Hematopoietic multipotent progenitor cell treated with erythropoietin and hydrocortisone succinate and interleukin-3 and kit ligand, for 6 days (in vitro differentiated cells): ENCODE data around the gene P3H2.

ENCODE experiments used
- DNase-seq: peaks from one replicate; pipeline ENCODE4 v3.0.0-alpha.2; 2015

Gene P3H2

DNA sequence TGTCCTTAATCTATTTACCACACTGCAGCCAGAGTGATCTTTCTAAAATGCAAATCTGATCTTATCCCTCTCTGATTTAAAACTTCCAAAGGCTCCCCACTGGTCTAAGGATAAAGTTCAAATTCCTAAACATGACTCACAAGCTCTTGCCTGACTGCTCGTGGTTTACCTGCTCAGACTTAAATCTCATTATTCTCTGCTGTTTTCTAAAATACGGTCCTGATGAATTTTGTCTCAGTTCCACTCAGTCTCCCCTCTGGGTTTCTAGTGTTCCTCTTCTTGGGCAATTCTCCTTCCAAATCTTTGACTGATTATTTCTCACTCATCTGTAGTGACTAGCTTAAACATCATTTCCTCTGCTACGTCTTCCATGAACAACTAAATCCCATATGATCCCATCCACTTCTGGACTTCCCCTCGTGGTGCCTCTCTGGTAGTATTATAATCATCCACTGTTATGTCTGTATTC is 108.3 kb downstream of the P3H2 start:
- no peak for DNase-seq

DNA sequence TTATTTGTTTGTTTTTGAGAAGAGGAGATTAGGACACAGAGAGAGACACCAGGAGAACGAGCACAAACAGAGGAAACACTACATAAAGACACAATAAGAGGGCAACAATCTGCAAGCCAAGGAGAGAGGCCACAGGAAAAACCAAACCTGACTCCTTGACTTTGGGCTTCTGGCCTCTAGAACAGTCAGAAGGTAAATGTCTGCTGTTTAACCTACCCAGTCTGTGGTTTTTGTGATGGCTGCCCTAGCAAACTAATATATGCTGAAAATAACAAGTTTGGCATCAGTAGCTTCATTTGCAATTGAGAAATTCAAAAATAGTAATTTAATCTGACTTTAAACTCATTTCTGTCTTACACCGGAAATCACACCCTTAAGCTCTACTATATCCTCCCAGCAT is 110.2 kb downstream of the P3H2 start:
- DNase-seq, result no peak

DNA sequence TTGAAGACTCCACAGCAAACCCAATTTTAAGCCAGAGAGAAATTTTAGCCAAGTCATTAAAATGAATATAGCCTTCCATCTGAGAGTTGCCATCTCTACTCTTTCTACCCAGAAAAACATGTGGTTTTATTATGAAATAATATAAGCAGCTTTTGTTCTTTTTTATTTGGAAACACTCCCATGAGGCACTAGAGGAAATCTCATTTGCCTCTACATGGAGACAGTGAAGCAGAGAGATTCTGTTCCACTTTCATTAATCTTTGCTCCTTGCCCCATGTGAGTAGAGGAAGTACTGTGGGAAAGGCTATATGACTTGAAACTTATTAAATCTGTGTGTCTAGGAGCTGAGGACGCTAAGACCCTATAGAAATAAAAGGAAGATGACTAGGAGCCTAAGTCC is 111.1 kb downstream of the P3H2 start:
- DNase-seq, result no peak

DNA sequence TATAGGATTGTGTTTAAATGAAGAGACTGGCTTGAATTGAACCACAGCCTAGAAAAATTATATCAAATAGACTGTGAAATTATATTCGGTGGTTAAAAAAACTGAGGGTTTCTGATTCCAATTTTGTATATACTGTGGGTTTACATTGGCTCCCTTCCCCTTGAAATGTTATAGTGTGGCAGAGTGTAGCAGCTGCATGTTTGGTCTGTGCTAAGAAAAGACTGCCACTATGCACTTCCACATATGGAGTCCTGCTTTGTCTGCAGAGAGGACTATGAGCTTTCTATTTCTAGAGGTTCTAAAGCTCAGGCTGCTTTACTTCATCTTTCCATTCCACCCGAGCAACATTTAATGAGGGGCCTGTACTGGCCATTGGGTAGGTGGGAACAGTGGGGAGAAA is 112.3 kb downstream of the P3H2 start:
- DNase-seq, result no peak

DNA sequence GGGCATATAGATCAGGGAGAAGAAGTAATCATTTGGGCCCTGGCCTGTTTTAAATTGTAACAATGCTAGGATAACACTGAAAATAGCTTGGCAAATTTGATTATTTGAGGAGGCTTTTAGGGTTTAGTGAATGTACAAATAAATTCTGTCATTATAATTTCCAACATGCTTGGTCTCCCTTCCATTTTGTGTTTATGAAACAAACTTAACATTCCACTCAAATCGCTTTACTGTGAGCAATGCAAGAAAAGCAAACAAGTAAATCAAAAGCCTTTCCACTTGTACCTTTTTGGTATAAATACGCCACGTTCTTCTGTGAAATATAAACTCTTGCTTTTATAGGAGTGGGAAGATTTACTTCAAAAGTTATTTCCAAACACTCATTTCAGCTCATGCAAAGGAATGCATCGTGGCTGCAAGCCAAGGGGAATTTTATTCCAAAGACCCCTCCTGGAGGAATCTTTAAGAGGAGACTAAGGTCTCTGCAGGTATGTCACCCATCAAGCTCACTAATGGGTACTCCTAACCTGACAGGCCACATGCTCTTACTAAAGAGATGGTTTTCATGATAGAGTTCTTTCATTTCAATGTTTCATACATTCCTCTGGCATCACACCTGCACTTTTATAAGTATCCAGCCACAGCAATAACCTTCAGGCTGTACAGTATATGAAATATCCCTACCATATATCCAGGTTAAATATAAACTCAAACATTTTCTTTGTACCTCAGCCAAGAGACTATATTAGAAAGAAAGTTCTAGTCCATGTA is 115.2 kb downstream of the P3H2 start:
- DNase-seq, result no peak

DNA sequence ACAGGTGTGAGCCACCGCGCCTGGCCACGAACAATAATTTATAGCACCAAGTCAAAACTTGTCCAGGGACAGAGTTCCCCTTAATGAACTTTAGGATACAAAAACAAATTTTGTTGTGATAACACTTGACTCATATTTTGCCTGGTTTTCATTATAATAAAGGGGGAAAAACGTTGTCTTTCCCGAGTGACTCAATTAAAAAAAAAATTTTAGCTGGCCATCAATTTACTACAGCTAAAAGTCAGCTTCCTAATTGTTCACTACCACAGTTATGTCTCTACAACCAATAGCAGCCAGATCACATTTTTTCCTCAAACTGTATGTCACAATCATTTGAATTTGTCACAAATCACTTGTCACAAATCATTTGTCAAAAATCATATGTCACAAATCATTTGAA is 116.0 kb downstream of the P3H2 start:
- no peak for DNase-seq

DNA sequence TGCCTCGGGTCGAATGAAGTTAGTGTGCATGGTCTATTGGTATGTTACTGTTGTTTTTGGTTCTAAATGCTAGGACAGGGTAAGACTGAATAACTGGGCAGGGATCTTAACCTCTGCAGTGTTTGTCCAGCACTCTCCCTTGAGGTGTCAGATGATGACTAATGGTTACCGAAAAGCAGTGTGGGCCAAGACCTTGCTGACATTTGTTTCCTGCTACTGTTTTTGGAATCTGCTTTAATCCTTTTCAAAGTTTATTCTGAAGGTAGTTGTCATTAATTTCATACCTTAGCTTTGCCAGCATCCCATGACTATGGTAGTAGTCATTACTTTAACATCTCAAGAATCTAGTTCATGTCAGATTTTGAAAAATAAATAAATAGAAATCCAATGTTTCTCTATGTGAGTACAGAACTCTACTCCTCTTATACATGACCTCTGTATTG is 117.0 kb downstream of the P3H2 start:
- no peak for DNase-seq

DNA sequence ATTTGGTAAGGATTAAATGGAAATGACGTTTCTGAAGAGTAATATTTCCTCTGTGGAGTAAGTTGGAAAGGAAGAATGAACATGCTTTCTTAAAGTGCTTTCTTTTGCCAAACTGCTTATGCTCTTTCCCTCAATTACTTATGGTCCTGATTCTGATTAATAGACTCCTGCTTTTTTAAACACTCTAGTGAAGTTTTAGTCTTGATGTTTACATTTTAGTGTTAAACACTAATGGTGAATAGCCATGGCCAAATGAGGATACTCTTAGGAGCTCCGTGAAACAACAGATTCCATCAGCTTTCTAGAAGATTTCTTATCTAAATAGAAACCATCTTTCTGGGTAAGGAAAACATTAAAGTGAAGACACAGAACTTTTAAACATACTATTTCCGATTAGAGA is 117.6 kb downstream of the P3H2 start:
- DNase-seq, result no peak

DNA sequence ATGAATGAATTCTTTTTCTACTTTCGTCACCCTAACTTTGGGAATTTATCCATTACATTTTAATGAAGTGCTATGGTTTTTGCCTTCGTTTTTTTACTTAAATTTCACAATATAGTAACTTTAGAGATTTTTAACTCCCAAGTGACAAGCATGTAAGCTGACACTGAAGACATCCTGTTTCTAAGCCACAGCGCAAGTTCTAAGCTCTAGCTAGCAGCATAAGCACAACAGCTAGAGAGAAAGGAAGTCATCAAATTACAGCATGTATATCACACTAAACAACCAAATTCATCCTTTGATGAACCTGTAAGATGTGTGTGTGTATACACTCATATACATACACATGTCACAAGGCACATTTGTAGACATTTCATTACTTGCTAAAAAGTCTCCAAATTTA is 119.3 kb downstream of the P3H2 start:
- no peak for DNase-seq

DNA sequence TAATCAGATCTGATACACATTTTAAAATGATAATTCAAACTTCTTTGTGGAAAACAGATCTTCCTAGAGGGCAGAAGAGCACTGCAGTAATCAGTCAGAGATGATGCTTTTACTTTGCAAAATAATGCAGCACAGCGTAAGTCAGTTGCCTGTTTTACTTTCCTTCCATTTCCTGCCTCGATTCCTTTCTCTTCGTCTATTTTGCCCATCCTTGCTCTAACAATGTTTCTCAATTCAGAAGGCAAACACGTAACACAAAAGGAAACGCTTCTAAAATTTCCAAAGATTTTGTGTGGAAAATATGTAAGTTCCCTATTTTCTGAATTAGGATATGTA is 119.9 kb downstream of the P3H2 start:
- no peak for DNase-seq

DNA sequence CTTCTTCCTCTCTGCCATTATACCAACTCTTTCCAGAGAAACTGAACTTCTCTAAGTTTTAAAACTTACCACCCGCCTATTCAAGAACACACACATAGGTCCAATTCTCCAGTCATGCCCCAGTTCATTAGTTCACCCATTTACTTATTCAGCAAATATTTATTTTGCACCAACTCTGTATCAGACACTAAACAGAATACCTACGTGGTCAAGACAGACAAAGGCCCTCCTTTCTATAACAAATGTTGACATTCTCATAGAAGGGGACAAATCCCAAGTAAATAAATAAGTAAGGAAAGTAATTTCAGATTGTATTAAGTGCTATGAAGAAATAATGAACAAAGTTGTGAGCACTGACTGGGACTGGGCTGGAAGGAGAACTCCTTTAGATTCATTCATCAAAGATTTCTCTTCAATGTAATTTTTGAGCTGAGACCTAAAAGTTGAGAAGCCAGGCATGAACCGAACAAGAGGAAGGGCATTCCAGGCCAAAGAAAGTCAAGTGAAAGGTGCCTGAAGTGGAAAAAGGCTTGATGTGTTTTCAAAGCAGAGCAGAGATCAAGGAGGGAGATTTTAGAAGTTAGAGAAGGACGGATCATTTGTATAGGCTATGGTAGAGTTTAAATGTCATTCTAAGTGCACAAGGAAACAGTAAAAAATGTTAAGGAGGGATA is 120.4 kb downstream of the P3H2 start:
- DNase-seq, result no peak

DNA sequence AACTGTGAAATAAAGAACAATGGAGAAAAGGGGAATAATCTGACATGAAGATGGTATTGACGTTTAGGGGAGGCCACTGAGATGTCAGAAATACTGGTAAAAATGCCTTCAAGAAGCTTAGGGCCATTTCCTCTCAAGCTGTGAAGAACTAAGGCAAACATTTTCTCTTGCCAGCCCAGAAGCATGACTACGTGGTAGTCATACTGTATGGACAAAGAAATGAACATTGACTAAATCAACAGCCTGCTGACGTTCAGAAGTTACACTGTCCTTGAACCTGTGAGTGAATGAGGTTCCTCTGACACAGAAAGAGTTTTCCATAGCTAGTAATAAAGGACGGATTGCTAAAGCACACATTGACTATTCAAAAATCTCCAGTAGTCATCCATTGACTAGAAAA is 121.0 kb downstream of the P3H2 start:
- no peak for DNase-seq

DNA sequence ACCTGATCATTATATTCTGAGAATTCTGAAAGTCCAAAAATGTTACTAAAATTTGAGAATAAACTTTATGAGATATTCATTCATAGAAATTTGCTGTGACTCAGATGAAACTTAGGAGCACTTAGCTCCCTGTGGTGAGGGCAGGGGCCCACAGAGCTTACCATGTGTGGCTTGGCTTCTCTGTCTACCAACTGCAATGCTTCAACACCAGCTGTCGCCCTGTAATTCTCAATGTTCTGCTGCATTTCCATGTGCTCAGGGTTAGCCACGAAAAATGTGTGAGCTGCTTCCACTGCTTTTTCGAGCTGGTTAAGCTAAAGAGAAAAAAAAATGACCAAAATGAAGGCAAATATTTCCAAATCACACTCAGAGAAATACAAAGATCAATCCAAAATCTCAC is 125.6 kb downstream of the P3H2 start:
- DNase-seq, result no peak

DNA sequence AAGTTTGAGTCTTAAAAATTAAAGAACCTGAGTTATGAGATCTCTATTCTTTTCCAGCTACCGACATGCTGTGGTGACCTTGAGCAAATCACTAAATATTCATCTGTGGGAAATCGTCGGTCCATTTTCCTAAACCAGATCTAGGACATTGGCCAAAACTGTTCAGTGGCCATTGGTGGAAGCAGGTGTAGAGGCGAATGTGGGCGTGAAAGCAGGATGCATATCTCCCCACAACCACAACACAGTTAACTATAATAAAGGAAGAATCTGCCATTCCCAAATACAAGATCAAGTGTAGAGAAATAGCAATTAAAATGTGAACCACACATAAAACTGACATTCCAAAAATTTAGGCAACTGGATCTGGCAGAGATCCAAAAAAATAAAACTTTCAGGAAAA is 129.9 kb downstream of the P3H2 start:
- no peak for DNase-seq

DNA sequence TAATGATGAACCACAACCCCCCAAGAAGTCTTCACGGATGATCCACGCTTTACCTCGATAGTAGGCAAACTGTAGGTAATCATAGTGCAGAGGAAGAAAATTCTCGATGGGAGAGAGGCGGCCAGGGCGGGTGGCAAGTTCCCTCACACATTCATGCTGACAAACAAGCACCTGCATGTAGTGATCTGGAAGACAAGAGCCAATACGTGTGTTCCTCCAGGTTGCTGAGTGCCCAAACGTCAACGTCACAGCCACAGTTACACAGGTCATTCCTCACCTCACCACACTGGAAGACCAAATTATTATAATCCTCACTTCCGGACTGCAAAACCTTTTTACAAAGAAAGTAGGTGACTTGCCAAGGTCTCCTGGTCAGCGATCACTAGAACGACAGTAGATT is 131.8 kb downstream of the P3H2 start:
- DNase-seq, result no peak

DNA sequence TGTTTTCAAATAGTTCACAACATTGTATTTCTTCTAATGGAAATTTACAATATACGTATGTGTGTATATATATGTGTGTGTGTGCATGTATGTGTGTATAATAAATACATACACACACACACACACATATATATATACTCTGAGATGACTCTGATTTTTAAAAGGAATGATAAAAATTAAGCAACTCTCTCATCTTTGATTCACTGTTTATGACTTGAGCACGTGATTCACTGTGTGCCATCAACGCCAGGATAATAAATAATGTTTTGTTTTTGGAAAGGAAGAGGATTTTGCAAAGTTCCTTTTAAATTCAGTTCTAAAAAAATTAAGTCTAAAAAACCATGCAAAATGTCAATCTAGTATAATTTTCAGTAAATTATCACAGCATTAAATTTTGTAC is 132.4 kb downstream of the P3H2 start:
- DNase-seq, result no peak

DNA sequence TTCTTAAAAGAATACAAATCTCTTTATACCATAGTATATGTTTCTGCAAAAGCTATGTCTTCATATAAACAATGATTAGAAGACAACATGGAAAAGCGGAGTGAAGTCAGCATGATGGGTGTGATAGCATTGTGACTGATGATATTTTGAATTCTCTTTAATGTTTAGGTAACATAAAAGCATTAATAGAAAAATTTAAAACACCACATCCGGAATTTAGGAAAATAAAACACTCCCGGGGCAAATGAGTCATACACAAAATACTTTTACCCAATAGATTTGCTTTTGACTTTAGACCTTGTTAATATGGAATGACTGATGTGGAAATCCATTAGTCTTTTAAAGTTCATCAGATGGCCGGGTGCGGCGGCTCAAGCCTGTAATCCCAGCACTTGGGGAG is 134.7 kb downstream of the P3H2 start:
- no peak for DNase-seq

DNA sequence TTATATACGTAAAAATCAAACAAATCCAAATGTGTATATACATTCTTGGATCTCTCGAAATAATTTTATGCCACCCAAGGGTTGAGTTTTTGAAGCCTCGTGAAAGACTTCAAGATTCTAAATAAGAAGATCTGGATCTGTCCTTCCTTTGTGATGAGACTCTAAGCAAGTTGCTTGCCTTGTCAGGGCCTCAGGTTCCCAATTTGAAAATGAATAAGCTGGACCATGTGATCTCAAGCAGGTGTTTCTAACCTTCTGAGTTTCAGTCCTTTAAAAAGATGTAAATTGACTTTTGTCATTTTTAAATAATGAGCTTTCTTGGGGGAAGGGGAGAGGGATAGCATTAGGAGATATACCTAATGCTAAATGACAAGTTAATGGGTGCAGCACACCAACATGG is 137.1 kb downstream of the P3H2 start:
- no peak for DNase-seq

DNA sequence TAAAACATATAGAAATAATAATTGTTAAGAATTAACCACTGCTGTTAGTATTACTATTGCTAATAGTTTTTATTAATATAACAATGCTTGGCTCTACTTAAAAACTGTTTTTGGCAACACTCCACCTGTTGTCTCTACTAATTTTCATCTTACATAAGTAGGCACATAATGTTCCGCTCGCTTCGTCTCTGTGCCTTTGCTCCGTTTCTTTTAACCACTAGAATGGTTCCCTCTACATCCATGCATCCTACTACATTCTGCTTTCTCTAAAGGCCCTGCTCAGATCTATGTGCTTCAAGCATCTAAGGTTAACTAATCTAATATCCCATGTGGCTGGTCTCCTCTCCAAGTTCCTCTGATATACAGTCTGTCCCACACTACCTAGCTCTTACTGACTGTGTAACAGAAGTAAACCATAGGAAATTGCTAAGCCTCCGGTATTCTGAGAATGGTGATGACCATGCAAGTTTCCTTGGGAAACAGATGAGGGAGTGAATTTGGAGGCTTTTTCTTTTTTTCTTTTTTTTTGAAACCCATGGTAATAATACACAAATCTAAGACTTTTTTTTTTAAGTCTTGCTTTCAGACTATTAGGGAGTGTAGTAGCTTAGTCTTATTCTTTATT is 138.3 kb downstream of the P3H2 start:
- DNase-seq, result peak; percentile 16

DNA sequence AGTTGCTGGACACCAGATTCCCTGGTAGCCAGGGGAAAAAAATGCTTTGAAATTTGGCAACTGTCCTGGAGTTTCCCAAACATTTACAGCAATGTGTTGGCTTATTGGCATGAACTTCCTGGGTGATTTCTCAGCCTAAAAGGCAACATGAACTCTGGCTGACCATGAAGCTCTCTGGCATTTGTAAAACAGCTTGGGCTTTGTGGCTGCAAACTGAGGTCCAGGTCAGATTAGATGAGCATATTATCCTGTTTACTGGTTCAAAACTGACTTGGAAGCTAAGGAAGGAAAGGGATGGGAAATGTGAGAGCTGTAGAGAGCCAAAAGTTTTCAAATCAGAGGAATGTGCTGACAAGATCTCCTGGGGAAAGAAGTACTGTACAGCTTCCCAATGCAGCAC is 139.0 kb downstream of the P3H2 start:
- no peak for DNase-seq

DNA sequence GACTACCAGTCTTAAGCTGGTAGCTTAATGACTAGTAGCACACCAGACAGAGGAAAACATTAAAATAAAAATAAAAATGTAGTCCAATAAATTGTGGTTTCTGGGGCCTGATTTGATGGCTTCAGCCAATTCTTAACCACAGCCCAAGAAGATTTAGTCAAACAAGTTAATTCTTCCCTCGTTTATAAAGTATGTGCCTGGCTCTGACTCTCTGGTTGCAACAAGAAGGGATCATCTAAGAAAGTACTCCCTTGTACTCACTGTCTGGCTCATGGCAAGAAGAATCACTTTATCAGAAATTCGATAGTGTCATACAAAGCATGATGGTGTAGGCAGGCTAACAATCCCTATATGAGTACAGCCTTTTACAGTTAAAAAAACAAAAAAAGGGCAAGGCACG is 141.9 kb downstream of the P3H2 start:
- DNase-seq, result no peak

DNA sequence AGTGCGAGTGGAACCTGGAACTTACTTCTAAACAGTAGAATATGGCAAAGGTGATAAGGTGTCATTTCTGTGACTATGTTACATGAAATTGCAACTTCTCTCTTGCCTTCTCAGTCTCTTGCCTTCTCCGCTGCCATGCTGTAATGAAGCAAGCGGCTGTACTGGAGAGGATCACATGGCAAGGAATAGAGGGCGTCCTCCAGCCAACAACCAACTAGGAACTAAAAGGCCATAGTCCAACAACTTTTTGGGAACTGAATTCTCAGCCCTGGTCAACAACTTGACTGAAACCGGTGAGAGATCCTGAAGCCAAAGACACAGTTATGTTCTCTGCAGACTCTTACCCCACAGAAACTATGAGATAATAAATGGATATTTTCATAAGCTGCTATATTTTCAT is 143.5 kb downstream of the P3H2 start:
- no peak for DNase-seq

DNA sequence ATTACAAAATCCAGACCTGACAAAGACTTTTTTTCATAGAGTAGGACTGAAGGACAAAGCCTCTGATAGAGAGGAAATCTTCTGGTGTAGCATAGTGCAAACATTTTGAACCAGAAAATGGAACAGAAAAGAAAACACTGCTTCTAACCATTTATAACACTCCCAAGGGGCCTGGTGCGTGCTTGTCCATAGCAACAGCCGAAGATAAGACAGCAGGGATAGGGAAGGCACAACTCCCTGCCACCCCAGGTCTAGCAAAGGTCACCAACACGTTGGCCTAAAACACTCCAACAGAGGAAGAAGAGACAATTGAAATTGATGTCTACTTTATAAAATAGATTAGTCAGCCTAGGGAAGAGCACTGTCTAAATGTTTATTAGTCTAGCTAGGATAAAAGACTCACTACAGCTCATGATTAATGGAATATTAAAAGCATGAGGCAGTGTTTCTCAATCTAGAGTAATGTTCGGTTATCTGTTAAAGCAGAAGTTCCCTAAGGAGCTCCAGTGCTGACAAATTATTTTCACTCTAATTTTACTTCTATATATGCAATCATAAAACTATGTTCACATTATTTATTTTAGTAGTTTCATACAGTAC is 145.2 kb downstream of the P3H2 start:
- DNase-seq, result no peak

DNA sequence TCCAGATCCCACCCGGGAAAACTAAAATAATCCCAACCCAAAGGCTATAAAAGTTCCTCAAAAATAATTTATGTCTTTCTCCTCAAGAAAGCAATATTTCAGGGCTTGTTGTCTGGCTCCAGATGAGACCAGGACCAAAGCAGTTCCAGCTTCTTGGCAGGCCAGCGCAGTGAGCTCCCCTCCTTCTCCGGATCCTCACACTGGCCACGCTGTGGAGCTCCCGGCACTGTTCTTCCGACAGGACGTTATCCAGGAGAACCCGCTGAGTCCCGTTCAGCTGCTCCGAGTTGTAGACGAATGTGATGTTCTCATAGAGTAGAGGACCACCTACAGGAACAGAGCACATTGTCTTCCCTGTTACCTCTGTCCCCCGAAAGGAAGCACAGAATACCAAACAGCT is 146.3 kb downstream of the P3H2 start:
- DNase-seq, result no peak
